A375 (cell line): Measurements from ENCODE around the gene RAB19. TPM values are rescaled to one million over a fixed set of nuclear protein-coding genes. Genes with fewer than 3 reads are reported as not detected.

Experiments used
- small RNA-seq: library from RNA; depleted of rRNA; stranded (forward); fragments of <200 nt; gene quantifications from one replicate; pipeline ENCODE3, GENCODE V24; 2014
- total RNA-seq: library from RNA; depleted of rRNA; stranded (reverse); fragments of >200 nt; shearing (Covaris generic); gene quantifications from 2 replicates; pipeline ENCODE4 v1.2.3, GENCODE V29; 2014; rRNA removed

Gene RAB19, protein sequence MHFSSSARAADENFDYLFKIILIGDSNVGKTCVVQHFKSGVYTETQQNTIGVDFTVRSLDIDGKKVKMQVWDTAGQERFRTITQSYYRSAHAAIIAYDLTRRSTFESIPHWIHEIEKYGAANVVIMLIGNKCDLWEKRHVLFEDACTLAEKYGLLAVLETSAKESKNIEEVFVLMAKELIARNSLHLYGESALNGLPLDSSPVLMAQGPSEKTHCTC
- total RNA-seq: not detected in 2 replicates

DNA sequence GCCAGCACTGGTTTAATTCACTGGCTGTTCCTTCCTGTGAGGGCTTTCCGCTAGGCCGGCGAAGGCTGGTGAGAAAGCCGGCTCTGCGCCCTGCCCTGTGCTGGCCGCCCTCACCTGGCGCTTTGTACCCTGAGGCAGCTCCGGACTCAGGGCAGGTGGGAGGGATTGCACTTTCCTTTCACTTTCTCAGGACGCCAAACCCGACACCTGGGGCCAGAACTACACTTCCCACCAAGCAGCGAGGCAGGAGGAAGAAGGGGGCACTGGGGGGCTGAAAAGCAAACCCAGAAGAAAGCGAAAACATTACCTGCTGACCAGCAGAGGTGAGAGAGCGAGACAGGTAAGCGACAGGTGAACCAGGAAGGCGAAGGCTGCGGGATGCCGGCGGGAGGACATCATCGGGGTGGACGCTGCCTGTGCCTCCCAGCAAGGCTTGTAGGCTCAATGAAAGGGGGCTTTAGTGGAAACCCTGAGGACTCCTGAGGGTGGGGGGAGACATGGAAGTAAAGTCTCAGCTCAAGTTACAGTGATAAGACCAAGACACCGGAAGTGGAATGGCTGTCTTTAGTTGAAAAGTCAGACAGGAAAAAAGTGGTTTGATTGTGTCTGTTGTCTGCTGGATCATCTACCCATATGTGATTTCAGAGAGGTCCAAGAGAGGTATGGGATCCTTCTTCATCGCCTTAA lies at the start of gene RAB19:
TSS of gene RAB19 (plus strand) at position 181 of the 687 bp plus-strand sequence. CDS start 3,589 bp downstream, outside the sequence.

DNA sequence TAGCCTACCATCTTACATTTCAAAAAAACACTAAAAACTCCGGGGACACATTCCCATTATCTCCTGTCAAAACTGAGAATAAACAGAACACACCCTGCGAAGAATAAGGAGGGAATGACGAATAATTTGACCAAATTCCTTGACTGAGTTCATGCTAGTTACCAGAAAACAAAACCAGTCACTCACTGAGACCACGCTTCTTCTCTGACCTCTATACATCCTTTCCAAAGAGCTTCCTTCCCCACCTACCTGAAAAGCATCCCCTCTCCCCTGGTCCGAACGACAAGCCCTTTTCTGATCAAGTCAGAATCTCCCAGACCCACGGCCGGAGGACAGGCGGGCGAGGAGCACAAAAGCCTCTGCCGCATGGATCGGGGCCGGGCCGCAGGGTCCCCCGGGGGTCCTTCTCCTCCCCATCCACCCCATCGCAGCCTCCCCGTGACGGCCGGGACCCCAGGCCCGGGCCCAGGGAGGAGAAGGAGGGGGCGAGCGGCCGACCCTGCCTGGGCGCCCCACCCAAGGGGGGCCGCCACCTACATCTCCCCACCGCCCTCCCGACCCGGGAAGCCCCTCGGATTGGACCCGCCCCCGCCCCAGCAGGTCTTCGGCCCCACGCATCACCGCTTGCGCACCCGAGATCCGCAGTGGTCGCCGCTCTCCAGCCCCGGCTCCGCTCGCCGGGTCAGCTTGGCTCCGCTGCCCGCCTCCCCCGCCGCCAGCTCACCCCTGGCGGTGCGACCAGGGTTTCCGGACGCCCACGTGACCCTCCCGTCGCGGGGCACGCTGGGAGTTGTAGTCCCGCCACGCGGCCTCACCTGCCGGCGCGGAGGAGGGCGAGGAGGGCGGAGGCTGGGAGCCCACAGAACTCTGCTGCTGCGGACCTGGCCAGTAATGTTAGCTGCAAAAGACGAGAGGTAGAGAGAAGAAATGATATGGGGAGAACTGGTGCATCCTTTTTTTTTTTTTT lies 5.8 kb upstream of the RAB19 start, which contains the start of gene SLC37A3:
TSS of gene SLC37A3 (minus strand) at position 747 of the 967 bp plus-strand sequence. CDS start 16,004 bp downstream, outside the sequence.

Small RNA genes within 50 kb of the gene (small RNA-seq; reads per million reads assigned to genes)
- not detected for gene RNA5SP247
- gene RNA5SP248: 11.8 reads per million, percentile 90 among the genes with 10 or more reads in this experiment

Other genes starting within 250 kb of the RAB19 start
- gene KDM7A, start 227.1 kb upstream of the RAB19 start, total RNA-seq: 7.1 and 15.8 TPM in 2 replicates
- 28.8 and 43.8 TPM in 2 replicates for gene SLC37A3, start 5.5 kb upstream of the RAB19 start, total RNA-seq
- 86.6 and 104 TPM in 2 replicates for gene MKRN1, start 75.4 kb downstream of the RAB19 start, total RNA-seq
- gene DENND2A, start 236.8 kb downstream of the RAB19 start, total RNA-seq: 6.4 and 8.3 TPM in 2 replicates